Measurements from ENCODE around the gene SLC6A12.
"Not testable (repeated sequence)": the region's sequence is repeated elsewhere in the genome, so short reads cannot be mapped to it uniquely, and the experiment has no call there.

The SLC6A12 gene

DNA sequence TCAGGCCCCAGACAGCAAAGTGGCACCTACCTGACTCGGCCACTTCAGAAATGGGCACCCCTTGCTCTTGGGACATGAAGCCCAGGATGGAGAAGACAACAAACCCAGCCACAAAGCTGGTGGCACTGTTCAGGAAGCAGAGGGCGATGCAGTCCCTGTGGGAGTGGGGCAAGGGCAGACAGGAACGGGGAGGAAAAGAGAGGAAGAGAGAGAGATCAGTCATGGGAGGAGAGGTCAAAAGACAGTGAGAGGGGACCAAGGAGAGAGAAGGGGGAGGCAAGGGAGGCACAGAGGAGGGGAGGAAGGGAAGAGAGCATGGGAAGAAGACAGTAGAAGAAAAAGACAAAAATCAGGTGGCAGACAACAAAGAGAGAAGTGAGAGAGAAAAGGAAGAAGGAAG is 16.6 kb downstream of the SLC6A12 start:
- no peak for DNase-seq (ENCODE audit: low read depth)

DNA sequence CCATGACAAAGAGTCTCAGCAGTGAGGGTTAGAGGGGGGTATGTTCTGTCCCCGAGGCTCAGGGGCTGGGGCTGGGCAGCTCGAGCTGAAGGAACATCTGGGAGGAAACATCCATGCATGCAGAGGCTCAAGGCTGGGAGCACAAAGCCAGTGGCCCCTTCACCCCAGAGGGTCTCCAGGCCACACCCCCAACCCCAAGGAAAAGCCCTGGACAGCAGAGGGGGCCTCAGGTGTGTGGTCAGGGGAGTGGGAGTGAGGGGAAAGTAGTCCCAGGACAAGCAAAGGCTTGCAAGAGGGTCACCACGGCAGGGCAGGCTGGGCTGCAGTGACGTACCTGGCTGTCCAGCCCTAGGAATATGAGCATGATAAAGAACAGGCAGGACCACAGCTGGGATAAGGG is 17.5 kb downstream of the SLC6A12 start:
- no peak for DNase-seq (ENCODE audit: low read depth)

DNA sequence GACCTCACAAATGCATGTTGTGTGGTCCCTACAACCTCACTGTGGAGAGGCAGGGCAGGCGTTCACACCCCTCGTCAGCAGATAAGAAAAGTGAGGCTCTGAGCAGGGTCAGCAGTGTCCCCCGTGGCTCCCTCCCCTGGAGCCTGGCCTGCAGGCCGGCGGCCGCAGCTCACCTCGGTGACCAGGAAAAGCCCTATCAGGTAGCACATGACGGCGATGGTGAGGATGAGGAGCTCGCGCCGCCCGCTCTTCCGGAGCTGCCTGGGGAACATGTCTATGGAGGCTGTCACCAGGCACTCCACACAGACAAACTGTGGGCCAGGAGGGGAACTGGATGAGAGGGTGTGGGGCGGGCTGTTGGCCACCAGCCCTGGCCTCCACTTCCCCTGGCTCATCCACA is 18.0 kb downstream of the SLC6A12 start:
- no peak for DNase-seq (ENCODE audit: low read depth)

DNA sequence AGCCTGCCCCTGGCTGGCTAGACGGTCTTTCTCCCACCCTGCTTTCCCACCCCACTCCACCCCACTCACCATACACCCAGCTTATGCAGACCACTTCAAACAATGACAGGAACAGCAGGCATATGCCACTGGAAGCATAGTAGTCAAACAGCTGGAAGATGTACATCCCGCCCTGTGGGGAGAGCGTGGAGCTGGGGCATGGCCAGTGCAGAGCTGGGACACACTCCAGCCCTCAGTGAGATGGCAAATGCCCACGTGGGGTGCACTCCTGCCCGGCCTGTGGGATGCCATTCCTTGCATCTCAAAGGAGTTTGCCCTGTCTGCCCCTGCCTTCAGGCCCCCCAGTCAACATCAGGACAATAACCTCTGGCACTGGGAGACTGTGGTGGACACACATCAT is 18.8 kb downstream of the SLC6A12 start:
- no peak for DNase-seq (ENCODE audit: low read depth)

DNA sequence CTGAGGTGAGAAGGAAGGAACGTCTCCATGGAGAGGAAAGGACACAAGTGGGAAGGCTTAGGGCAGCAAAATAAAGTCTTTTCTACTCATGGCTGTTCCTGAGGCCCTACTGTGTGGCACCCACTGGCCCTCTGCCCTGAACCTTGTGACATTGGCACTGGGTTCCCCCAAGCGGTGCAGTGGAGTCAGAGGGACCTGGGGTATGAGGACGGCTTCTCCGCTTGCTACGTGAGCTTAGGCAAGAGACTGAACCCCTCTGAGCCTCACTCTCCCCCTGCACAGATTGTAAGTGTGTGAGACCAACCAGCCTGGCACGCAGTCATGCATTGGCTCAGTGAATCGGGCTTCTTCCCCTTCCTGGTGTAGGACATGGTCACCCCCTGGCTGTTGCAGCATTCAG is 19.7 kb downstream of the SLC6A12 start:
- DNase-seq (ENCODE audit: low read depth) = no peak

DNA sequence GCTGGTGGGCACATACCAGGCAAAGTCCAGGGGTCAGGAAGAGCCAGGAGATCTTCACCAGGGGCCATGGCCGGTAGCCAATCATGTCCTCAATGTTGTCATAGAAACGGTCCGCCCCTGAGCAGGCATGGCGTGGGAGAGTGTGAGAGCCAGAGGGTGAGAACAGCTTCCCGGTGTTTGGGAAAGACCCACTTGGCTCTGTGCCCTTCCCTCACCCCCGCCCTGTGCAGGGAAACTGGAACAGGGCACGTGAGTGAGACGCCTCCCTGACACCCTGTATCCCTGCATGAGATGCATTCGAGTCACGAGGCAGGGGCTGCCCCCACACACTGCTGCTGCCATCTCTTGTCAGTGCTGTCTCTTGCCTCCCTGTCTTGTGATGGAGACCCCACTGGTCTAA is 20.7 kb downstream of the SLC6A12 start:
- DNase-seq (ENCODE audit: low read depth) = no peak

DNA sequence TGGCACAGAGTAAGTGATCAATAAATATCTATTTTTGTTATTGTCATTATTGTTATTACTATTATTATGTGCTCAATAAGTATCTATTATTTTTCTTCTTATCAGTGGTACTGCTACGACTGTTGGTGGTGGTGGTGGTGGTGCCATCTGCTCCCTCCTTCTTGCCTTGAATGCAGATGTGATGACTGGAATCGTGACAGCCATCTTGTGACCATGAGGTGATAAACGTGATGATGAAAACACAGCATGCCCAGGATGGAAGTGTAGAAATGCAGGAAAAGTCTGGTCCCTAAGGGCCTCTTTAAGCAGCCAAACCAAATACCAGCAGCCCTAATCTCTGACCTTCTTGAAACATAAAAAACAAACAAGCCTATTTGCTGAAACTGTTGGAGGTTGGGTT is 22.4 kb downstream of the SLC6A12 start:
- no peak for DNase-seq (ENCODE audit: low read depth)

DNA sequence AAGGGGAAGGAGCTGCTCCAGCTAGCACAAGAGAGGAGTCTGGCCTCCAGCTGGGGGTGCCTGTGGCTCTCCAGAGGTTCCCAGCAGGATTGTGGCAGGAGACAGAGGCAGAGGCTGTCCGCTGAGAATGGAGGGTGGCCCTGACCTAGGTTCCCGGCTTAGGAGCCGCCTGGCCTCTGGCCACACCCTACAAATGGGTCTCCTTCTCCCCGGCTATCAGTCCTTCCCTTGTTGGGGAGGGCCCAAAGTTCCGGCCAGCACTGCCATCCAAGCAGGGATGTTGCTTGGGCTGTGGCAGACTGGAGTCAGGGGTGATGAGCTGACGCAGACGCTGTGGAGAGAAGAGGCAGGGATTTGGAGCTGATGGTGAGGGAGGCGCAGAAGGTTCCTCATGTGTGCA is 23.1 kb downstream of the SLC6A12 start:
- DNase-seq (ENCODE audit: low read depth) = no peak

DNA sequence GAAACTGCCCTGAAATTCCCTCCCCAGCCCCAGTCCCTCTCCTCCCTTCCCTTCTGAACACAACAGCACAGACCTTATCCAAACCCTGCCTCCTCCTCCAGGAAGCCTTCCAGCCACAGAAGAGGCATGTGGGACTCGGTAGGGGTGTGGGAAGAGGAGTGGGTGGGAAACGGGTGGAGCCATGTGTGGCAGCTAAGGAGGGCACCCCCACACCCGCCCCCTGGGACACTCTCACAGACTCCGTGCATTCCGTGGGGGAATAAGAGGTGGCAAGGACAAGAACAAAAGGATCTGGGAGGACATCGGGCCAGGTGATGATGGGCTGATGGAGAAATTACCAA is 24.4 kb downstream of the SLC6A12 start:
- DNase-seq (ENCODE audit: low read depth) = no peak

DNA sequence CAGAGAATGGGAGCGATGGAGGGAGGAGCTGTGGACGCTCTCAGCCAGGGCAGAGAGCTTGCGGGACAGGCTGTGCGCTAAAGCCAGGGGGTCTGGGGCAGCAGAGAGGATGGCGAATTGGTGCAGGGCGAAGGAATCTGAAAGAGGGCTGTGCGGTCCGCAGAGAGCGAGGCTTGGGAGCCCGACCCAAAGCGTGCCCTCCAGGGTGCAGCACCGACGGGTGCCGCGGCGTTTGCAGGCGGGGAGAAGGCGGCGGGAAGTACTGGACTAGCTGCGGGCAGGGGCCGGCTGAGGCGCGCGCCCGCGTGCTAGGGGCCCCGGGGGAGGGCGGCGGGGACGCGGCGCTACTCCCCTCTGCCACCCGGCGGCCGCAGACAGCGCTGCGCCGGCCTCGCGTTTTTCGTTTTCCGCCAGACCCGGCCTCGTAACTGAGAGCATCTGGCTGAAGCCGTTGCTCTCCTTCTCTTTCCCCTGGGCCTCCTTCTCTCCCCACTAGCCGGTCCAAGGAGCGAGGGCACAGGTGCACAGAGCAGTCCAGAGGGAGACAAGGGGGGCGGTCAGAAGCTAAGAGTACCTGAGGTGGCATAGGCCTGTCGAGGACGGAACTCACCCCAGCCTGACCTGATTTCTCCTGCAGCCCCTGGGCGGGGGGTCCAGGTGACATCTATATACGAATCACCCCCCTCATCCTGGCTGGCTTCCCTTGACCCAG is 24.9 kb downstream of the SLC6A12 start:
- DNase-seq (ENCODE audit: low read depth) = no peak

DNA sequence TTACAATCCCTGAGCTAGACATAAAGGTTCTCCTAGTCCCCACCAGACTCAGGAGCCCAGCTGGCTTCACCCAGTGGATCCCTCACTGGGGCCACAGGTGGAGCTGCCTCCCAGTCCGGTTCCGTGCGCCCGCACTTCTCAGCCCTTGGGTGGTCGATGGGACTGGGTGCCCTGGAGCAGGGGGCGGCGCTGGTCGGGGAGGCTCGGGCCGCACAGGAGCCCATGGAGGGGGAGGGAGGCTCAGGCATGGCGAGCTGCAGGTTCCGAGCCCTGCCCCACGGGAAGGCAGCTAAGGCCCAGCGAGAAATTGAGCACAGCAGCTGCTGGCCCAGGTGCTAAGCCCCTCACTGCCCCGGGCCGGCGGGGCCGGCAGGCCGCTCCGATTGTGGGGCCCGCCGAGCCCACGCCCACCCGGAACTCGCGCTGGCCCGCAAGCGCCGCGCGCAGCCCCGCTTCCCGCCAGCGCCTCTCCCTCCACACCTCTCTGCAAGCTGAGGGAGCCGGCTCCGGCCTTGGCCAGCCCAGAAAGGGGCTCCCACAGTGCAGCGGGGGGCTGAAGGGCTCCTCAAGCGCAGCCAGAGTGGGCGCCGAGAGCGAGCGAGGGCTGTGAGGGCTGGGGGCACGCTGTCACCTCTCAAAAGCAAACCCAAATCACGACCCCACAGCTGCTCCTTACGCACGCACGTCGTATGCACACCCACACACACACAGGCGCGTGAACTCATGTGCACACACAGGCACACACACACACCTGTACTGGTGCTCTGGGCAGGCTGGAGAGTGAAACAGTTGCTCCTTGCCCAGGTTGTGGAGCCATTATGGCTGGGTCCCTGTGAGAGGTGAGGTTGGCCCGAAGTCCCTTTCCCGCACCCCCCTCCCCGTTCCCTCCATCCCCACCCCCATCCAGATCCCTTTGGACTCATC is 25.7 kb downstream of the SLC6A12 start:
- DNase-seq (ENCODE audit: low read depth) = not testable (repeated sequence)

DNA sequence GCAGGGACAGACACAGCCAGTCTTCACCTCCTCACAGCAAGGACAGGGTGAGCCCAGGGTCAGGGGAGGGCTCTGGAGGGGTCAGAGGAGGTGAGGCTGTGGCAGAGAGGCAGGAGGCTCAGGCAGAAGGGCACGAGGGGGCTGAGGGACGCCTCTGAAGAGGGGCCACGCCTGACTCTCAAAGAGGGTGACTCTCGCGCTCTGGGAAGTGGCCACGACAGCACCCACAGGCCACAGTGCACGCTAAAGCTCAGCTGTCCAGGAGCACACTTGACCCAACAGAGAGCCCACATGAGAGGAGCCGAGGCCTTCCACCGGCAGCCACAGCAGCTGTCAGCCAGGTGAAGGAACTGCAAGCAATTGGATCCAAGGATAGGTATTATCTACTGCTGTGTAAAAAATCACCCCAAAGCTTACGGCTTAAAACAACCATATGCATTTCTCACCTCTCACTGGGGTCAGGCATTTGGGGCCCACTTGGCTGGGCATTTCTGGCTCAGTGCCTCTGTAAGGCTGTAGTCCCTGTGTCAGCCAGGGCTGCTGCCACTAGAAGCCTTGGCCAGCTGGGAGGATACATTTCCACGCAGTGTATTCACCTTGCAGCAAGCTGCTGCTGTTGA is 27.8 kb downstream of the SLC6A12 start:
- DNase-seq (ENCODE audit: low read depth) = no peak

DNA sequence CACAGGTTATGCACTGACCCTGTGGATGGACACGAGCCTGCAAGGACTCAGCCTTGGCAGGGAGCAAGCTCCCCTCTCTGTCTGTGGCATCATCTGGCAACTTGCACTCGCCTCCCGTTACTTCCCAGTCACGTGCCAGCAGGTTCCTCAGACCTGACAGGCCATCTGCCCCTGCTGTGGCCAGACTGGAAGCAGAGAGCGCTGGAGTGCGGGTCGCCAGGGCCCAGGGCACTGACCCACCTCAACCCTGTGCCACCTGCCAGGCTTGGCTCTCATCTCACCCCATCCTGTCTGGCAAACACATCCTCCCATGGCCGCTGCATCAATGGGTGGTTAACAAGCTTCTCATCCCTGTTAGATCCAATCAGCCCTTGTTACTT is 28.4 kb downstream of the SLC6A12 start:
- DNase-seq (ENCODE audit: low read depth) = no peak

DNA sequence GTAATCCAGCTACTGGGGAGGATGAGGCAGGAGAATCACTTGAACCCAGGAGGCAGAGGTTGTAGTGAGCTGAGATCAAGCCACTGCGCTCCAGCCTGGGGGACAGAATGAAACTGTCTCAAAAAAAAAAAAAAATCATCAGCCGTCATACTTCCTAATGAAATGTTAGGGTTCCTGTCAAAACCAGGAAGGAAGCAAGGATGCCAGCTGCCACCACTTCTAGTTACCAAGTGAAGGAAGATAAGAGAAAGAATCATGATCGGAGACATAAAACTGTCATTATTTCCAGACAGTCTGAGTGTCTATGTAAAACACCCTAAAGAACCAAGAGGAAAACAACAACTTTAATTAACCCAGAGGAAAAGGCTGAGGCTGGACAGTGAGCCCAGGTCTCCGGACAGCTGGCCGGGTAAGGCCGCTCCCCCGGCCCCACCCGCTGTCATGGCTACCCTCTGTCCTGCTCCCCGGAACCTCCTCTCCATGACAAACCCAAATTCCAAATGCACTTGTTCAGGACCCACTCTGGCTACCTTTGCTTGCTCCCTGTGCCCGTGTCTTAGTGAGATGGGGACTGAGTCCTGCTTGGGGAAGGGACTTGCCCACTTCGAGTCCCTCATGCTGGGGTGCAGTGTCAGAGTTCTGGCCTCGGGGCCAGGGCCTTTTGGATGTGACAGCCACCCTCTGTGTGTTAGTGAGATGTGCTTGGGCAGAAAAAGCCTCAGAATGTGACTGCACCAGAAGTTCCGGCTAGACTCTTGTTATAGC is 29.0 kb downstream of the SLC6A12 start:
- no peak for DNase-seq (ENCODE audit: low read depth)

DNA sequence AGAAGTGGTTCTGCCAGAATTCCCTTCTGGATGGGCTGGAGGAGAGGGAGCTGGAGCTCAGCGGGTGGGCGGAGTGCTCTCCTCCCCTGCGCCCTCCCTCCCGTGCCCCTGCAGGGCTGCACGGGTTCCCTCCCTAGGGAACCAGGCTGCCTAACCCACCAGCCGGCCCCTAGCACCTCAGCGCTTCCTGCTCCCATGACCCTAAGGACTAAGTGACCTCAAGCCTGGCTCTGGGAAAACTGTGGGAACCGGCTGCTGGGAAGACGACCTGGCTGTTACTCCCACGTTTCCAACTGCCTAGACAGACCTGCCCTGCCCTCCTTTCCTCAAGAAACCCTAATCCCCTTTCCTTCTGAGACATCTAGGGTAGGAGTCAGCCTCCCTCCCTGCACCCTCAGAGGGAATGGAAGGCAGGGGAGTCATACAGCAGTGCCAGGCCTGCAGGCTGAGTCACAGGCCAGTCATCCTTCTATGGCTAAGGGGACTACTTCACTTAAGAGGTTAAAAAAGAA is 31.5 kb downstream of the SLC6A12 start:
- no peak for DNase-seq (ENCODE audit: low read depth)

DNA sequence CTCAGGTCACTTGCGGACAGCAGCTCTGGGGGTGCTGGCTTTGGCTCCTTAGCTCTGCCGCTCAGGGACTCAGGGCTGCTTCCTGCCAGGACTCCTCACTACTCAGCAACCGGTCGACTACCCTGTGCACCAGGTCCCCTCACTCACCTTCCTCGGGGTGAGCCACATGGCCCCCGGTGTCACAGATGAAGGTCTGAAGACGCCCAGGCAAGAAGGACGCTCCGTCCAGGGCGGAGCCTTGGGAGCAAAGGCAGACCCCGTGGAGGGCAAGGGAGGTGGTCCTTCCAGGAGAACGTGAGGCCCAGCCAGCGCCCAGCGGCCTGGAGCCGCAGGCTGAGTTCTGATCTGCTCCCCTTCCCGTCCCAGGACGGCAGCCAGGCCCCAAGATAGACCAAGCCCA is 32.0 kb downstream of the SLC6A12 start:
- no peak for DNase-seq (ENCODE audit: low read depth)

DNA sequence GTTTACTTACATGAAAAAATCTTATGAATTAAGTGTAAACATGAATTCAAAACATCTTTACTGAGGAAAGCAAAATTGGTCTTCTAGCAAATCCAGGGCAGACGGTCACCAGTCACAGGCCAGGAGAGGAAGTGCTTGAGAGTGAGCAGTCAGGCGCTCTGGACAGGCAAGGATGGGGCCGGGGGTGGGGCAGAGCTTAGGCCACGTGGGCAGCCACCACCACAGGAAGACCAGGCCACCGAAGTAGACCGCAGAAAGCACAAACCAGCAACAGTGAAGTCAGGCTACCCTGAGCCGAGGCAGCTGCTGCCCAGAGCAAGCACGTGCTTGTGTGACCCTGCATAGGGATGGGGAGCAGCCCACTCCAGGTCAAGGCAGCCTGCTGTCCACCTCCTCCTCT is 33.5 kb downstream of the SLC6A12 start:
- no peak for DNase-seq (ENCODE audit: low read depth)

DNA sequence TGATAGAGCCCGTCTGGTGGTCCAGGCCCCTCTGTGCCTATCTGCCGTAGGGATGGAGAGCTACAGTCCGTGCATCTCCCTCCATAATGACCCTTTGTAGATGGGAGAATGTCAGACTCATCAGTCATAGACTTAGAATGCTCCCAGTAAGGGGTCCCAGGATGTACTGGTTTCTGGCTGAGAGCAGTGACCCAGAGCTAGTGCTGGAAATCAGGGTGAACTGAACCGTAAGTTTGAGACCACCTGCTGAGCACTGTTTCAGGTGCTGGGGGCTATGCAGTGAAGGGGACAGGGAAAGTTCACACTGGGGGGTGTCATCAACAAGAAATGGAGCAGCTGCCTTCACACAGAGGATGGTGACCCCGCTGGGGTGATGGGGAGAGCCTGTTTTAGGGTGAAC is 34.1 kb downstream of the SLC6A12 start:
- DNase-seq (ENCODE audit: low read depth) = no peak

DNA sequence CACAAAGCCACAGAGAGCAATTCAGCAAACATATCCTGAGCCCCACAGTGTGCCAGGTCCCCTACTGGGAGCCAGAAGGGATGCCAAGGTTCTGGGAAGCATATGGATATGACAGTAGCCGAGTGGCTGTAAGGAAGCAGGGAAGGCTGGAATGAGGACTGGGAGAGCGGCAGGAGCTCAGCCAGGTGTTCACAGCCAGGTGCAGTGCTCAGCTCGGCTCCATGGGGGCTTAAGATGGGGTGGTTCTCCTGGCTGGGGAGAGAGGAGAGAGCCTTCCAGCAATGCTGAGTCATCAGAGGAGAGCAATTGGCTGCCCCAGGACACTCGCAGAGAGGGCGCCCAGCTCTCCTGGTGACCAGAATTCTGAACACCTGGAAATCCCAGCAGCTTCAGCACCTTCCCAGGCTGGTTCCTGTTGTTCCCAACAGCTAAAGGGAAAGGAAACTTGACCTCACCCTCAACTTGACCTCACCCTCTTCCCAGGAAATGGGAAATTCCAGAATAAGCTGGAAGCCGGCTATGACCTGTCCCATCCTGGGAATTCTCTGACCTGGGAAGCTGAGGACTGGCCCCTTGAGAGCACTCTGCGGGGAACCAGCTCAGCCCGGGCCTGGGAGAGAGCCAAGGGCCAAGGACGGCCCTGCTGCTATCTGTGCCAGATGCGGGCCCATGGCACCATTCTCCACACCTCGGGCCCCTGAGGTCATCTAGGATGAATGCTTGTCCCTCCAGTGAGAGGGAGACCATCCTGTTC is 34.6 kb downstream of the SLC6A12 start:
- DNase-seq (ENCODE audit: low read depth) = no peak

DNA sequence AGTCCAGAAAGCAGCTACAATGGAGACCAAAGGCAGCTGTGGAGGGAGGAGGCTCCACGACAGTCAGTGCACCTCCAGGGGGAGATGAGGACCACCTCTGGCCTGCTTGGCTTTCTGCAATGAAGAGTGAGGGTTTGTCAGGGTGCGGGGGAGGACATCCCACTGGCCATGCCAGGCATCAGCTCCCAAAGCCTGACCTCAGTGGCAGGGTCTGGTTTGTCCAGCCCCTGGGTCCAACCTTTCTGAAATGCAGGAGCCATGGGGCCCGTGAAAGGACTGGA is 35.2 kb downstream of the SLC6A12 start:
- no peak for DNase-seq (ENCODE audit: low read depth)

DNA sequence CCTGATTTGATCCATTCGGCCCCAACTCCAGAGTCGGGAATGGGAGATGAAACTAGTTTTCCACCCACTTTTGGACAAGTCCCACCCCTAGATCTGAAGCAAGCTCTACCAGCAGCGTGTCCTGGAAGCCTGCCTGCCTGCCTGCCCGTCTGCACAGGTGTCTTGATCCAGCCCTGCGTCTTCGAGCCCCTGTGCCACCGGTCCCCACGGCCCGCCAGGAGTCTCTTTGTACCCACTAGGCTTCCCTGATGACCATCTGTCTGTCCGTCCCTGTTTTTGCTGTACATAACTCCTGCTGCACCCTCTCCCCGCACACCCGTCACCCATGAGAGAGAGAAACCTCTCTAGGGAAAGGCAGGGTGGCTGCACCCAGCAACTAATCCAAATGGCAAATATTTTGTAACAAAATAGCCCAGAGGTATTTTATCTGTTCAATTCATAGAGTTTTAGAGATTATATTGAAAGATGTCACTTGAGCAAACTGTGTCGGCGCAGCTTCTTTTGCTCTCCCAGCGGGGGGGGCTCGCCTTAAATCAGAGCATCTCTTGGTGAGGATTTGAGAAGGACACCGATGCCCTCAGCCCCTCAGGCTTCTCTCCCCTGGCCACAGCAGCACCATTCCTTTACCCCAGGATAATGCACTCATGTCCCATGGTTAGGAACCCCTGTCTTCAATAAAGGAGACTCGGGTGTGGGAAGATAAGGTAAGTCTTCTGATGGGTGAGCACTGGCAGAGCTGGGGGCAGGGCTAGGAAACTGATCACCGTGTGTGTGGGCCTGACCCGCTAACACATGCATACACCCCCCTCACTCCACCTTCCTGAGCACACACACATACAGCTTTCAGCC is 35.8 kb downstream of the SLC6A12 start:
- no peak for DNase-seq (ENCODE audit: low read depth)

All from activated gamma-delta T cell treated with anti-CD3 and anti-CD28 coated beads, Interleukin-2, amount 50 U/mL, for 16 hours (primary cell).